ENCODE data around the gene AP4S1.
"Not testable (repeated sequence)": the region's sequence is repeated elsewhere in the genome, so short reads cannot be mapped to it uniquely, and the experiment has no call there.

The AP4S1 gene

DNA sequence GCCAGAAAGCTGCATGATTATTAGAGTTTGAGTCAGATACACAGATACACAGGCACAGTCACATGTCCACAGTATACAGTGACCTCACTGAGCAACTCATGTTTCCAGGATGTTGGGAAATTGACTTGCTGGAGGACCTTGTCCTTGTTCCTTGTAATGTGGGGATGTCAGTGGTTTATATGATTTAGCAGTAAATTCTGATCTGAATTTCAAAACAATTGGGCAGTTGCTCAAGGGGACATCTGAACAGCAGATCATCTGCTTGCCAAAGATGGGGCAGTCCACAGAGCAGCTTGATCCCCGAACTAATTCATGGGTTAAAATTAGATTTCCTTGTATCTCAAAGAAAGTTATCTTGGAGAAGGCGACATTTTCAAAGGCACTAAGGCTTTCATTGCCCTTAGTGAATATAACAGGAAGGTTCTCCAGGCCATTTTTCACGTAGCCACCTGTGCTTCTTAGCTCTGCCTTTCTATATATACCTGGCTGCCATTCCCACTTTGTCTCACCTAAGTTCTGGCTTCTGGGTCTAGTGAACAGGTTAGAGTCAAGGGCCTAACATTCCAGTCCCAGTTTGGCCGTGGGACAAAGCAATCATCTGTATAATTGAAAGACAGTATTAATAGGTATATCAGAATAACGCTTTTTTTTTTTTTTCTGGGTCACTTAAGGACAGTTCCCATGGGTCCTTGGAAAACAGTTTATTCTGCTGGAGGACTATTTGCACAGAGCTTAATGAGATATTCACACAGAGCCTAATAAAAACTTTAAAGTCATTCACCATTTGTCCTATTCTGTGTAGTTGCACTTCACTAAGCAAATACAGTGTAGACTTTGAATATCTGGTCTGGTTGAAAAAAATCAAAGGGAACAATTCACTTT is 65.7 kb downstream of the AP4S1 start:
- no peak for DNase-seq

DNA sequence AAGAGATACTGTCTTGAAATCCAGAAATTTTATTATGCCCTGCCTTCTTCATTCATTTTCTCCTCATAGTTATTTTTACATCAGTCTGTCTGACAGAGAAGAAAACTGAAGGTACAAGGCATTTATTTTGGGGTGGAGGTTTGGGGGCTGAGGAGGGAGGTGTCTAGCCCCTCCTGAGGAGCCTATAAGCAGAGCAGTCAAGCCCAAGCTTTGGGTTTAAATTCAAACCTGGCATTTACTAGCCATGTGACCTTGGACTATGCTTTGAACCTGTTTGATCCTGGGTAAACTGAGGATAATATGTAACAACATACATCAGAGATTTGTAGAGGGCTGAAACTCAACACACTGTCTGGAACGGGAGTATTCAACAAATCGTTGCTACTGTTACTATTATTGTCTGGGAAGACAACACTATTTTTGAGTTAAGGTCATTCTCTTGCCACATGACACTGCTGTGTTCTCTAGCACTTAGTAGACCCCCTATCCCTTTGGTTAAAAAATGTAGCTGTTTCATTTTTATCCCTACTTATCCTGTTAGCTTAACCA is 66.8 kb downstream of the AP4S1 start:
- no peak for DNase-seq

GRCh38 chr14:31093884-31094839 is 68.7 kb downstream of the AP4S1 start:
- DNase-seq: not testable (repeated sequence)

DNA sequence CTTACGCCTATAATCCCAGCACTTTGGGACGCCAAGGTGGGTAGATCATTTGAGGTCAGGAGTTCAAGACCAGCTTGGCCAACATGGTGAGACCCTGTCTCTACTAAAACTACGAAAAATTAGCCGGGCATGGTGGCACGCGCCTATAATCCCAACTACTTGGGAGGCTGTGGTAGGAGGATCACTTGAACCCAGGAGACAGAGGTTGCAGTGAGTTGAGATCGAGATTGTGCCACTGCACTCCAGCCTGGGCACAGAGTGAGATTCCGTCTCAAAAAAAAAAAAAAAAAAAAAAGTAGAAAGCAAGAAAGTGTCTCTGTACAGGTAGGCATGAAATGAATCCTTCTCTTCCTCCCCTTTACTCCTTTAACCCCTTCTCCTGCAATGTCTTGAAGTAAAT is 70.4 kb downstream of the AP4S1 start:
- not testable (repeated sequence) for DNase-seq

GRCh38 chr14:31096255-31096654 is 70.8 kb downstream of the AP4S1 start:
- DNase-seq: no peak

DNA sequence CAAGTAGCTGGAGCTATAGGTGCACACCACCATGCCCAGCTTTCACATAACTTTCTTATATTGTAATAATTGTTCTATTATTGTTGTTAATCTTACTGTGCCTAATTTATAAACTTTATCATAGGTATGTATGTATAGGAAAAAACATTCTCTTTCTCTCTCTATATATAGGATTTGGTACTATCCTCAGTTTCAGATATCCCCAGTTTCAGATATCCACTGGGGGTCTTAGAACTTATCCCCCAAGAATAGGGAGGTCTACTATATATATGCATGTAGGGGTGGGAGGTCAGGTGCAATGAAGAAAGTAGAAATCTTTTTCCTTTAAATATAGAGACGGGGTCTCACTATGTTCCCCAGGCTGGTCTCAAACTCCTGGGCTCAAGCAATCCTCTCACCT is 71.6 kb downstream of the AP4S1 start:
- no peak for DNase-seq

DNA sequence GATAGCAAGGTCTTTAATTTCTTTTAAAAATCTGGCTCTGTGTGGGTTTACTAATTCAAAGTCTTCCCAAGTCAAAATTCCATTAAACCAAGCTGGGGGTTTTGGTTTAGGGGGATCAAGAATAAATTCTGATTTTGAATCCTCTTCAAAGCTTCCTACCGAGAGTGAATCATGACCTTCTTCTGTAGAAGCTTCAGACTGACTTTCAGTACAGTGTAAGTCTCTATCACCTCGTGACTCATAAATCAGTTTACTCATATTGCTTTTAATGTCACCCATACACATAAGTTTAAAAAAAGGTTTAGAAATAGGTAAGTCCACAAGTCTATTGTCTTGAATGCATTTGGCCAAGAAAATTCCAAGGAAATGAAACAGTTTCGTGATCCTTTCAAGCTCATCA is 81.3 kb downstream of the AP4S1 start:
- no peak for DNase-seq

- no peak for DNase-seq
These were observed 83.8 kb downstream of the AP4S1 start for GRCh38 chr14:31109257-31109656.

DNA sequence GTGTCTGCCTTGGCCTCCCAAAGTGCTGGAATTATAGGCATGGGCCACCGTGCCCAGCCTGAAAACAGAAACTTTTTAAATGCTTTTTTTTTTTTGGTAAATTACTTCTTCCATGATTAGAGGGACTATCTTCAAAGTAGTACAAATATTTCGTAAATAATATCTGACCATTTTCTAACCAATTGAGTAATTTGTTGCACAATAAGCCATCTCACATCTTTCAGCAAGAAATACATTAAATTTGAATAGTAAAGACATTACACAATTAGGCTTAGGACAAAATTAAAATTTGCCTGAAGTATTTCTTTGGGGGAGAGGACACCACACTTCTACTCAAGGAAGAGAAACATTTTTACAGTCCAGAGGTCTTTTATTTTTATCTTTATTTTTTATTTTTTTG is 85.4 kb downstream of the AP4S1 start:
- DNase-seq: no peak

GRCh38 chr14:31113794-31114193 is 88.3 kb downstream of the AP4S1 start:
- DNase-seq: no peak

GRCh38 chr14:31118892-31119291 is 93.4 kb downstream of the AP4S1 start:
- no peak for DNase-seq

DNA sequence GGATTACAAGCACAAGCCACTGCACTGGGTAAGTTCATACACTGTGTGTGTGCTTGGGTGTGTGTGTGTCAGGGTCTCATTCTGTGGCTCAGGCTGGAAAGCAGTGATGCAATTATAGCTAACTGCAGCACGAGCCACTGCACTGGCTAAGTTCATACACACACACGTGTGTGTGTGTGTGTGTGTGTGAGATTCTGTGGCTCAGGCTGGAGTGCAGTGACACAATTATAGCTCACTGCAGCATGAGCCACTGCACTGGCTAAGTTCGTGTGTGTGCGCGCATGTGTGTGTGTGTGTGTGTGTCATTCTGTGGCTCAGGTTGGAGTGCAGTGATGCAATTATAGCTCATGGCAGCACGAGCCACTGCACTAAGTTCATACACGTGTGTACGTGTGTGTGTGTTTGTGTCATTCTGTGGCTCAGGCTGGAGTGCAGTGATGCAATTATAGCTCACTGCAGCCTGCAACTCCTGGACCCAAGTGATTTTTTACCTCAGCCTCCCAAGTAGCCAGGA is 96.7 kb downstream of the AP4S1 start:
- DNase-seq: no peak

DNA sequence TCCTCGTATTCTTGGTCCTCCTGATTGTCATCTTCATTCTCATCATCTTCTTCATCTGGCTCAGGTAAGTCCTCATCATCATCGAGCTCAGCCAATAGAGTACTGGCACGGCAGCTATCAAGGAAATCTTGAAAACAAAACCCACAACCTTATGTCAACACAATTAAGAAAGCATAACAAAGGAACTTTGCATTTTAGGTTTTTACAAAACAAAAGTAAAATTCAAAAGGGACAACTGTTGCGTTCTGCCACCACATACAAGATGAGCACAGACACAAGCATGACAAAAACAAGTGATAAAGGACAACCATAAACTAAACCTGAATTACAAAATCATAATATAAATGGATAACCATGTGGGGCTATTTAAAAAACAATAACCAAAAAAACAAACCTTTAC is 97.5 kb downstream of the AP4S1 start:
- no peak for DNase-seq

- peak; percentile 16 for DNase-seq
These were observed 98.7 kb downstream of the AP4S1 start for GRCh38 chr14:31124197-31124596.

DNA sequence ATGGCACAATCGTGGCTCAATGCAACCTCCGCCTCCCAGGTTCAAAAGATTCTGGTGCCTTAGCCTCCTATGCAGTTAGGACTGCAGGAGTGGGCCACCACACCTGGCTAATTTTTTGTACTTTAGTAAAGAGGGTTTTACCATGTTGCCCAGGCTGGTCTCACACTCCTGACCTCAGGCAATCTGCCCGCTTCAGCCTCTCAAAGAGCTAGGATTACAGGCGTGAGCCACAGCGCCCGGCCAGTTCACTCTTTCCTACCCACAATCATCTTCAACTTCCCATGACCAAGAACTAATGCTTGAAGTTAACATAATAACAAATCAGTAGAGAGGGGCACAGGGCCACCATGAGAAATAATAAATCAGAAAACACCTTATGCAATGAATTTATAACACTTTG is 99.8 kb downstream of the AP4S1 start:
- no peak for DNase-seq

DNA sequence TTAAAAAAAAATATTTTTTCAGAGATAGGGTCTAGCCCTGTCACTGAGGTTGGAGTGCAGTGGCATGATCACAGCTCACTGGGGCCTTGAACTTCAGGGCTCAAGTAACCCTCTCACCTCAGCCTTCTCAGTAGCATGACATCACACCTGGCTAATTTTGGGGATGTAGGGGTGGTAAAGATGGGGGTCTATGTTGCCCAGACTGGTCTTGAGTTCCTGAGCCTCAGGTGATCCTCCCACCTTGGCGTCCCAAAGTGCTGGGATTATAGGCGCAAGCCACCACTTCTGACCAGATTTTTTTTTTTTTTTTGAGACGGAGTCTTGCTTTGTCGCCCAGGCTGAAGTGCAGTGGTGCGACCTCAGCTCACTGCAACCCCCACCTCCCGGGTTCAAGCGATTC is 101.2 kb downstream of the AP4S1 start:
- DNase-seq: no peak

GRCh38 chr14:31127690-31128089 is 102.2 kb downstream of the AP4S1 start:
- DNase-seq: peak; percentile 15

DNA sequence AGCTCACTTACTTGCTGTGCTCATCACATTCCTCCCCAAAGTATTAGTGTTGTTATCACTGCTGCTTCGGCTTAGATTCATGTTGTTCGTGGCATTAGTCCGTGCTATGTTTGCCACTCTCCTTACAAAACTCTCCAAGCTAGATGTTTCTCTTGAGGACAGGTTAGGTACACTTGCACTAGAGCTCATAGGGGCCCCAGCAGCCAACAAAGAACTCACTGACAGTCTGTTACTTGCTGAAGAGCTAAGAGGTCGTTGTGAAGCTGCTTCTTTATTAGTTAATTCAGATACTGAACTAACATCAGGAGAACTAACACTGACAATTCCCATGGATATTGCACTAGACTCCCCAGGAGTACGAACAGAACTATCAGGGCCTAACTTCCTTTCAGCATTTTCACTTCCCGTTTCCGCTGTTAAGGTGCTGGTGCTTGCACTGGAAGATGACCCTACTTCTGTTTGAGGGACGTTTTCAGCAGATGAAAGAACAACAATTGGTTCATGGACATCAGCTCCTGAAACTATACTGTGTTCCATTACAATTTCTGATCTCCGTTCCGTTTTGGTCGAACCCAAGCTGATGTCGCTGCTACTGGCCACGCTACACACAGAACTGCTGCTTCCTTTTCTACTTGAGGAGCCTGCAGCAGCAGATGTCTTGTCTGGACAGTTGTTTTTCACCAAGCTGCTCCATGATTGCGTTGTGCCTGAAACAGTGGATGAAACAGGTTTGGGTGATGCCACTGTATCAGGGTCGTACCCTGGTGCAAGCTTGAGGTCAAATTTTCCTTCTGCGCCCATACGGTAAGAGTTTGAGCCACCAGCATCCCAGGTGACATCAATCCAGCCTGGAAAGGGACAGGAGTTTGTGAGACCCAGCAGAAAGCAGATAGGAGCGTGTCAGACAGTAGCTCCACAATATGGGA is 103.4 kb downstream of the AP4S1 start:
- no peak for DNase-seq

GRCh38 chr14:31133133-31133532 is 107.7 kb downstream of the AP4S1 start:
- DNase-seq: no peak

- DNase-seq: no peak
These were observed 111.9 kb downstream of the AP4S1 start for GRCh38 chr14:31137214-31137889.

DNA sequence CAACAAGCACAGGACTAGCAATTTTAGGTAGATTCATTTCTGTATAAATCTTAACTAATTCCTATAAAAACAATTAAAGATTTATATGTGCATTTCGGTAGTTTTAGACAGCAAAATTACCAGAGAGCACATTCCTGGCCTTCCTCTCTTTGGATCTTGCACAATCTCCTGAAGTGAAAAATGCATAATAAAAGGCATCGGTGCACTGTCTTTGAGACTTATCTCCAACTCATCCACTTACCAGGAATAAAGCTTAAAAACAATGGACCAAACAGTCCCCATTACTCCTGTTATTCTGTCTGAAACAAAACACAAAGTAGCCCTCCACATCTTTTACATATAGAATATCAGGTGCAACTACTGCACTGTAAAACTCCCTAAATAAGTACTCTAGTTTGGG is 112.9 kb downstream of the AP4S1 start:
- no peak for DNase-seq

All from CD4-positive, alpha-beta T cell treated with Interleukin-6 for 4 hours (primary cell).